DND-41 (cell line): ENCODE data around the gene ATXN7L1.

Source experiments
- ATAC-seq: fragments of 200-7000 bp; cut with Tn5 transposase; 3 replicates; pipeline ENCODE4 v1.9.1; 2021; ENCODE audit warnings: low read depth; ENCODE audit not compliant: insufficient read depth
- DNase-seq: peaks from one replicate; pipeline ENCODE4 v3.0.0-alpha.2; 2020
- H2AFZ ChIP-seq: 2 replicates; pipeline ENCODE4 v1.6.0; 2012; ENCODE audit warnings: low read depth, low read length
- H3K27ac ChIP-seq: 2 replicates; pipeline ENCODE4 v1.5.1; 2012; ENCODE audit warnings: low read length, inconsistent platforms
- H3K27me3 ChIP-seq: fragments of 200-600 bp; sonication (generic); 2 replicates; pipeline ENCODE4 v1.6.0; 2012; ENCODE audit warnings: low read length, mild to moderate bottlenecking, inconsistent platforms; ENCODE audit not compliant: insufficient read depth, poor library complexity
- H3K36me3 ChIP-seq: 2 replicates; pipeline ENCODE4 v1.5.1; 2012; ENCODE audit warnings: low read length, inconsistent platforms; ENCODE audit not compliant: insufficient read depth
- H3K4me1 ChIP-seq: 2 replicates; pipeline ENCODE4 v1.5.1; 2012; ENCODE audit warnings: mild to moderate bottlenecking, low read length; ENCODE audit not compliant: insufficient read depth
- H3K4me2 ChIP-seq: 2 replicates; pipeline ENCODE4 v1.6.0; 2012; ENCODE audit warnings: mild to moderate bottlenecking, moderate library complexity, low read length, inconsistent platforms; ENCODE audit not compliant: insufficient read depth
- H3K4me3 ChIP-seq, 2 experiments: fragments of 200-600 bp in 1 of 2; shearing (Covaris generic) in 1 of 2; 2 replicates each; pipeline ENCODE4 v1.5.1; 2012 to 2016; ENCODE audit warnings: inconsistent platforms in 2 of 2, low read length in 2 of 2, mild to moderate bottlenecking in 2 of 2, low read depth in 1 of 2, moderate library complexity in 1 of 2
- H3K79me2 ChIP-seq: 2 replicates; pipeline ENCODE4 v1.6.0; 2012; ENCODE audit warnings: low read length, inconsistent platforms; ENCODE audit not compliant: insufficient read depth
- H3K9ac ChIP-seq: 2 replicates; pipeline ENCODE4 v1.6.0; 2012; ENCODE audit warnings: low read depth, mild to moderate bottlenecking, inconsistent platforms, low read length, moderate library complexity
- H3K9me3 ChIP-seq: 2 replicates; pipeline ENCODE4 v1.5.1; 2012; ENCODE audit warnings: low read length, moderate library complexity, mild to moderate bottlenecking, inconsistent platforms; ENCODE audit not compliant: insufficient read depth, severe bottlenecking
- H4K20me1 ChIP-seq: 2 replicates; pipeline ENCODE4 v1.6.0; 2012; ENCODE audit warnings: low read length; ENCODE audit not compliant: insufficient read depth
- CTCF ChIP-seq: IDR thresholded peaks from 2 replicates; pipeline ENCODE4 v1.5.1; 2012; ENCODE audit warnings: borderline replicate concordance, low read length, moderate library complexity, mild to moderate bottlenecking; ENCODE audit not compliant: poor library complexity, severe bottlenecking; ENCODE audit errors: extremely low read depth
- EZH2 ChIP-seq: IDR thresholded peaks from 3 replicates; pipeline ENCODE4 v1.6.1; 2012; ENCODE audit warnings: borderline replicate concordance, low read depth, mild to moderate bottlenecking, moderate library complexity, low read length, inconsistent platforms; ENCODE audit not compliant: severe bottlenecking

The ATXN7L1 gene

GRCh38 chr7:105907129-105907846 lies 30.9 kb upstream of the ATXN7L1 start:
- Histone ChIP-seq H3K4me3 (no peak overlapping the region), H3K36me3 (no peaks in the 10 kb centered on the region), H3K9ac (no peak overlapping the region), H3K4me2 (no peak overlapping the region), H3K4me1 (no peaks in the 10 kb centered on the region), H3K9me3 (no peaks in the 10 kb centered on the region), H3K27ac (no peak overlapping the region), H3K79me2 (no peaks in the 10 kb centered on the region), H3K27me3 (peaks cover 14% of the 10 kb centered on the region), H4K20me1 (no peaks in the 10 kb centered on the region), H2AFZ (no peak overlapping the region)
- TF ChIP-seq EZH2 = no peak
- TF ChIP-seq CTCF = no peak
- DNase-seq (no peak), ATAC-seq (no peak)

GRCh38 chr7:105906695-105907094 lies 30.3 kb upstream of the ATXN7L1 start:
- TF ChIP-seq EZH2 (no peak), CTCF (no peak)

DNA sequence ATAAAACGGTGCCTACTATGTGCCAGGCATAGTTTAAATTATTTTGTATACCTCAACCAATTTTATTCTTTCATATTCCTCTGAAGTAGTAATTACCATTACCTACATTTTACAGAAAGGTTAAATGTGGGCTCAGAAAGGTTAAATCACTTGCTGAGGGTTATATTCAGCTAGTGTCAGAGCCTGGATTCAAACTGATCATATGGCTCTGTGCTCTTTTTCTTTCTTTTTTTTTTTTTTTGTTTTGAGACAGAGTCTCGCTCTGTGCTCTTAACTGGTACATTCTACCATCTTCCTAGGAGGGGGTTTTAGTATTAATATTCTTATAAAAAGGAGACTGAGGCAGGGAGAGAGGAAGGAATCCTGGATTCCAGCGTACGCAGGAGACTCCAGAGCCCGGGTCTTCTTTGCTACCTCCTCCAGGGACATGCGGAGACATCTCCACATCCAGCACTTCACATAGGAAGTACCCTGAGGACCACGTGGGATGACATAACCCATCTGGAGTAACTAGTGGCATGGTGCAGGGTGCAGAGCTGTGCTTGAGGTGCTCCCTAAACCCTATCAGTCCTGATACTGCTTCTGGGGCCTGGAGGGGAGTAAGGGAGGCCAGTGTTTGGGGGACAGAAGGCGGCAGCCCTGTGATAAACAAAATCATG lies 29.6 kb upstream of the ATXN7L1 start:
- H3K9ac ChIP-seq = no peak overlapping the region
- no peak overlapping the region for H3K27ac ChIP-seq
- H3K4me1 ChIP-seq = no peaks in the 10 kb centered on the region
- no peaks in the 10 kb centered on the region for H3K9me3 ChIP-seq
- H3K36me3 ChIP-seq = no peaks in the 10 kb centered on the region
- no peak overlapping the region for H3K4me2 ChIP-seq
- H3K27me3 ChIP-seq = peaks cover 14% of the 10 kb centered on the region
- H3K79me2 ChIP-seq = no peaks in the 10 kb centered on the region
- no peaks in the 10 kb centered on the region for H4K20me1 ChIP-seq
- no peak for ATAC-seq
- DNase-seq = no peak
- H3K4me3 ChIP-seq = no peak overlapping the region
- no peak overlapping the region for H2AFZ ChIP-seq
- TF ChIP-seq EZH2 (no peak), CTCF (no peak)

More at GRCh38 chr7:105906695-105907094, 30.3 kb upstream of the ATXN7L1 start:
- Histone ChIP-seq H4K20me1 (no peaks in the 10 kb centered on the region), H2AFZ (no peak overlapping the region), H3K36me3 (no peaks in the 10 kb centered on the region), H3K27me3 (peaks cover 14% of the 10 kb centered on the region), H3K27ac (no peak overlapping the region), H3K9ac (no peak overlapping the region), H3K4me2 (no peak overlapping the region), H3K4me1 (no peaks in the 10 kb centered on the region), H3K9me3 (no peaks in the 10 kb centered on the region), H3K4me3 (no peak overlapping the region), H3K79me2 (no peaks in the 10 kb centered on the region)
- ATAC-seq (no peak), DNase-seq (no peak)
